NB4 (cell line): ENCODE results near the gene DUS3L.

Experiments
- MYC ChIP-seq: IDR thresholded peaks from 2 replicates; pipeline ENCODE4 v1.6.1; 2011; ENCODE audit warnings: low read depth, low read length
- POLR2A ChIP-seq: IDR thresholded peaks from 2 replicates; pipeline ENCODE4 v1.6.1; 2011; ENCODE audit warnings: mild to moderate bottlenecking; ENCODE audit not compliant: insufficient read length; ENCODE audit errors: extremely low read depth
- TF ChIP-seq, protein P1 (sequence below): IDR thresholded peaks from one replicate; pipeline ENCODE4 v1.5.1; 2012; ENCODE audit warnings: low read depth, low read length
- TF ChIP-seq, protein P2 (sequence below): IDR thresholded peaks from 2 replicates; pipeline ENCODE4 v1.6.1; 2011; ENCODE audit warnings: low read depth, low read length

DNA sequence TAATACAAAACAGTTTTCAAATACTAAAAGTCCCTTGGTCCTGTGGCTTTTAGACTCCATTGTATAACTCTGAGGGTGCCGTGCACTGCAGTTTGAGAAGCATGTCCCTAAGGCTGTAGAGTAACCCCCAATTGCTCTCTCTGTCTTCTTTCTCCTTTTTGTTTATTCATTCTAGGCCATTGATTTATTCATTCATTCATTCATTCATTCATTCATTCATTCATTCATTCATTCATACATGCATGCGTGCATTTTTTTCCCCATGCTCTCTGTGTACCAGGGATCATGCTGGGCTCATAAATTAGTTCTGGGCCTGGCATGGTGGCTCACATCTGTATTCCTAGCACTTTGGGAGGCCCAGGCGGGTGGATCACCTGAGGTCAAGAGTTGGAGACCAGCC lies 25.7 kb downstream of the DUS3L start:
- TF ChIP-seq, protein P1, sequence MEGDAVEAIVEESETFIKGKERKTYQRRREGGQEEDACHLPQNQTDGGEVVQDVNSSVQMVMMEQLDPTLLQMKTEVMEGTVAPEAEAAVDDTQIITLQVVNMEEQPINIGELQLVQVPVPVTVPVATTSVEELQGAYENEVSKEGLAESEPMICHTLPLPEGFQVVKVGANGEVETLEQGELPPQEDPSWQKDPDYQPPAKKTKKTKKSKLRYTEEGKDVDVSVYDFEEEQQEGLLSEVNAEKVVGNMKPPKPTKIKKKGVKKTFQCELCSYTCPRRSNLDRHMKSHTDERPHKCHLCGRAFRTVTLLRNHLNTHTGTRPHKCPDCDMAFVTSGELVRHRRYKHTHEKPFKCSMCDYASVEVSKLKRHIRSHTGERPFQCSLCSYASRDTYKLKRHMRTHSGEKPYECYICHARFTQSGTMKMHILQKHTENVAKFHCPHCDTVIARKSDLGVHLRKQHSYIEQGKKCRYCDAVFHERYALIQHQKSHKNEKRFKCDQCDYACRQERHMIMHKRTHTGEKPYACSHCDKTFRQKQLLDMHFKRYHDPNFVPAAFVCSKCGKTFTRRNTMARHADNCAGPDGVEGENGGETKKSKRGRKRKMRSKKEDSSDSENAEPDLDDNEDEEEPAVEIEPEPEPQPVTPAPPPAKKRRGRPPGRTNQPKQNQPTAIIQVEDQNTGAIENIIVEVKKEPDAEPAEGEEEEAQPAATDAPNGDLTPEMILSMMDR: no peak
- TF ChIP-seq POLR2A (no peak), MYC (no peak)
- TF ChIP-seq, protein P2, sequence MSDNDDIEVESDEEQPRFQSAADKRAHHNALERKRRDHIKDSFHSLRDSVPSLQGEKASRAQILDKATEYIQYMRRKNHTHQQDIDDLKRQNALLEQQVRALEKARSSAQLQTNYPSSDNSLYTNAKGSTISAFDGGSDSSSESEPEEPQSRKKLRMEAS: no peak
